Upper lobe of left lung (tissue), 6 donors: ENCODE results near the gene EML1. TPM values are rescaled to one million over a fixed set of nuclear protein-coding genes. Genes with fewer than 3 reads are reported as not detected.

ENCODE experiments used
- ATAC-seq, 2 donors: fragments of 200-7000 bp; cut with Tn5 transposase; one replicate each; pipeline ENCODE4 v1.9.1; 2022; ENCODE audit warnings: mild to moderate bottlenecking in 2 of 2, moderate library complexity in 2 of 2; ENCODE audit not compliant: low FRiP score in 2 of 2
- DNase-seq, 2 donors: peaks; one replicate each; pipeline ENCODE4 v3.0.0-alpha.2; 2019 to 2020
- H3K27ac ChIP-seq, 4 donors: fragments of 200-600 bp; sonication (generic); one replicate each; pipeline ENCODE4 v1.5.1; 2016 to 2019
- H3K27me3 ChIP-seq, 4 donors: fragments of 200-600 bp; sonication (generic); one replicate each; pipeline ENCODE4 v1.5.1; 2017 to 2019
- H3K36me3 ChIP-seq, 4 donors: fragments of 200-600 bp; sonication (generic); one replicate each; pipeline ENCODE4 v1.5.1; 2016 to 2019
- H3K4me1 ChIP-seq, 4 donors: fragments of 200-600 bp; sonication (generic); one replicate each; pipeline ENCODE4 v1.5.1; 2018 to 2019
- H3K4me3 ChIP-seq, 4 donors: fragments of 200-600 bp; sonication (generic); one replicate each; pipeline ENCODE4 v1.5.1; 2017 to 2019; ENCODE audit warnings: mild to moderate bottlenecking in 2 of 4, moderate library complexity in 1 of 4
- H3K9me3 ChIP-seq, 4 donors: fragments of 200-600 bp; sonication (generic); one replicate each; pipeline ENCODE4 v1.5.1; 2018 to 2019
- CTCF ChIP-seq, 6 experiments: fragments of 450-650 bp in 4 of 6; fragments of 200-600 bp in 2 of 6; sonication (generic) in 2 of 6; IDR thresholded peaks; one replicate each; pipeline ENCODE4 v1.5.1; 2016 to 2019; ENCODE audit warnings: antibody characterized with exemption in 6 of 6
- EP300 ChIP-seq, 4 donors: sonication (generic); formaldehyde crosslinking; IDR thresholded peaks; one replicate each; pipeline ENCODE4 v1.5.1; 2017; ENCODE audit warnings: antibody characterized with exemption in 4 of 4, control low read depth in 2 of 4
- POLR2A ChIP-seq, 4 donors: fragments of 450-650 bp; IDR thresholded peaks; one replicate each; pipeline ENCODE4 v1.5.1; 2016 to 2017; ENCODE audit warnings: antibody characterized with exemption in 4 of 4, mild to moderate bottlenecking in 2 of 4
- POLR2AphosphoS5 ChIP-seq, 2 donors: sonication (generic); formaldehyde crosslinking; IDR thresholded peaks; one replicate each; pipeline ENCODE4 v1.5.1; 2017; ENCODE audit warnings: antibody characterized with exemption in 2 of 2
- WGBS, 2 donors: methylation state at CpG; one replicate each; pipeline ENCODE4 v1.1.5; 2017 to 2018; 5-methylcytosine and 5-hydroxymethylcytosine counted together
- small RNA-seq, 4 donors: library from RNA; depleted of rRNA; stranded (forward); fragments of <200 nt; gene quantifications; one replicate each; pipeline ENCODE3, GENCODE V24; 2016
- total RNA-seq, 6 donors: library from RNA; depleted of rRNA in 4 of 6; stranded (reverse); fragments of >200 nt in 4 of 6; gene quantifications; one replicate each; pipeline versions ENCODE4 v1.1.0 to v1.2.1, GENCODE V29; 2016 to 2021
- donor health status: DM: no; HTN: no; CAD: no; lungs with moderate emphysema.
- donor health status: DM: no; HTN: yes; CAD: no; lungs with severe emphysema.

EML1 gene
- total RNA-seq, 6 donors from 2014 or later = 22.2 to 55.5 (median 36.4) TPM

- Histone ChIP-seq H3K27me3 (no peaks in the 10 kb centered on the region), H3K4me3 (no peak overlapping the region), H3K9me3 (no peaks in the 10 kb centered on the region), H3K4me1 (peaks cover 9 to 24% (median 16%) of the 10 kb centered on the region in 4 donors), H3K27ac (no peak overlapping the region), H3K36me3 (no peaks in the 10 kb centered on the region)
- ATAC-seq = no peak
- WGBS, 2 donors = 90 to 94% methylated on average over 2 of the region's 2 CpGs
- no peak for TF ChIP-seq POLR2A (IDR thresholded peaks at IDR 0.05)
- TF ChIP-seq POLR2AphosphoS5 (IDR thresholded peaks at IDR 0.05) = peak in 1 of 2 donors; percentile 14
- TF ChIP-seq CTCF (IDR thresholded peaks at IDR 0.05) = no peak
- no peak for DNase-seq
Observed at GRCh38 chr14:99986396-99986795, 193.2 kb downstream of the EML1 start.

GRCh38 chr14:99989032-99989431 is 195.8 kb downstream of the EML1 start:
- no peak for DNase-seq
- Histone ChIP-seq H3K27me3 (no peaks in the 10 kb centered on the region), H3K9me3 (no peaks in the 10 kb centered on the region), H3K27ac (no peak overlapping the region), H3K4me1 (peaks cover 0 to 12% (median 3%) of the 10 kb centered on the region in 4 donors), H3K36me3 (no peaks in the 10 kb centered on the region), H3K4me3 (no peak overlapping the region)
- 85 to 91% methylated on average over 3 of the region's 3 CpGs for WGBS, 2 donors
- TF ChIP-seq EP300 (IDR thresholded peaks at IDR 0.05) = no peak
- TF ChIP-seq POLR2AphosphoS5 (IDR thresholded peaks at IDR 0.05) = no peak
- no peak for TF ChIP-seq POLR2A (IDR thresholded peaks at IDR 0.05)
- no peak for ATAC-seq

- WGBS, 2 donors = 58 to 81% methylated on average over 7 of the region's 7 CpGs
Observed at GRCh38 chr14:99990268-99991170, 197.3 kb downstream of the EML1 start.

GRCh38 chr14:99991331-99991730 is 198.1 kb downstream of the EML1 start:
- Histone ChIP-seq H3K36me3 (no peaks in the 10 kb centered on the region), H3K4me1 (peaks cover 0 to 14% (median 3%) of the 10 kb centered on the region in 4 donors), H3K27me3 (no peaks in the 10 kb centered on the region), H3K9me3 (no peaks in the 10 kb centered on the region), H3K4me3 (no peak overlapping the region), H3K27ac (no peak overlapping the region)
- ATAC-seq (no peak), DNase-seq (no peak)
- WGBS, 2 donors = 80 to 83% methylated on average over 7 of the region's 7 CpGs
- TF ChIP-seq EP300 (IDR thresholded peaks at IDR 0.05) (no peak), CTCF (IDR thresholded peaks at IDR 0.05) (no peak), POLR2AphosphoS5 (IDR thresholded peaks at IDR 0.05) (no peak), POLR2A (IDR thresholded peaks at IDR 0.05) (no peak)

More at GRCh38 chr14:99990268-99991170, 197.3 kb downstream of the EML1 start:
- DNase-seq (no peak), ATAC-seq (no peak)
- Histone ChIP-seq H3K4me1 (peaks cover 0 to 11% (median 3%) of the 10 kb centered on the region in 4 donors), H3K4me3 (no peak overlapping the region), H3K9me3 (no peaks in the 10 kb centered on the region), H3K27me3 (no peaks in the 10 kb centered on the region), H3K27ac (no peak overlapping the region), H3K36me3 (no peaks in the 10 kb centered on the region)
- TF ChIP-seq POLR2A (IDR thresholded peaks at IDR 0.05) (no peak), EP300 (IDR thresholded peaks at IDR 0.05) (no peak), POLR2AphosphoS5 (IDR thresholded peaks at IDR 0.05) (no peak), CTCF (IDR thresholded peaks at IDR 0.05) (no peak)

Small RNAs within 50 kb of the gene (small RNA-seq; reads per million reads assigned to genes)
- 0 to 0.07 (median 0) reads per million in 4 donors for gene RNU1-47P

Other genes starting within 250 kb of the EML1 start
- gene CCDC85C, start 189.2 kb upstream of the EML1 start, total RNA-seq = 10 to 100 TPM in 5 of 6 donors, 1 to 10 TPM in 1; 5.2 to 31.0 (median 20.4) TPM
- 1 to 10 TPM in 4 of 6 donors, under 1 TPM in 2; 0.61 to 2.2 (median 1.3) TPM for gene HHIPL1, start 148.3 kb upstream of the EML1 start, total RNA-seq
- 10 to 100 TPM in 1 of 6 donors, 1 to 10 TPM in 2, under 1 TPM in 3; 0.15 to 12.6 (median 1.2) TPM for gene CYP46A1, start 109.1 kb upstream of the EML1 start, total RNA-seq